ENCODE data around the gene XRCC5. TPM values are rescaled to one million over a fixed set of nuclear protein-coding genes. Genes with fewer than 3 reads are reported as not detected.

Gene XRCC5
- total and polyA plus RNA-seq, 2 donors (not counting 1 experiment from before 2014, with no cell fraction given) = 152 to 278 TPM

GRCh38 chr2:216161967-216162366, 52.8 kb downstream of the XRCC5 start:
- Histone ChIP-seq H3K36me3 (ENCODE audit: control insufficient read depth, insufficient read depth, low read length) (peaks cover 9% of the 10 kb centered on the region), H3K4me1 (ENCODE audit: control insufficient read depth, extremely low read depth, insufficient read depth, low read length) (no peaks in the 10 kb centered on the region), H3K27ac (ENCODE audit: insufficient read depth, low read length) (no peak overlapping the region), H3K27me3 (ENCODE audit: control insufficient read depth, insufficient read depth, low read length) (no peaks in the 10 kb centered on the region), H3K79me2 (ENCODE audit: control insufficient read depth, insufficient read depth, low read length) (peaks cover 1% of the 10 kb centered on the region), H2AFZ (ENCODE audit: low read length) (no peak overlapping the region), H3K4me3 (replicated peaks in 1 of 4; ENCODE audit: control extremely low read depth in 1 of 4, insufficient read depth in 1 of 4, low read depth in 3 of 4, low read length in 4 of 4) (no peak overlapping the region), H3K9ac (ENCODE audit: insufficient read depth, low read length) (no peak overlapping the region), H3K4me2 (ENCODE audit: extremely low read depth, insufficient read depth, low read length) (no peak overlapping the region), H4K20me1 (ENCODE audit: control insufficient read depth, extremely low read depth, insufficient read depth, low read length) (no peaks in the 10 kb centered on the region), H3K9me3 (ENCODE audit: control insufficient read depth, insufficient read depth, low read depth, low read length) (no peaks in the 10 kb centered on the region)
- DNase-seq (ENCODE audit: low read depth in 2 of 2) = no peak
- TF ChIP-seq EZH2 (IDR thresholded peaks at IDR 0.05; ENCODE audit: low read length, missing control alignments) = no peak

- no peak overlapping the region for H3K4me3 ChIP-seq (replicated peaks in 1 of 4; ENCODE audit: control extremely low read depth in 1 of 4, insufficient read depth in 1 of 4, low read depth in 3 of 4, low read length in 4 of 4)
- no peaks in the 10 kb centered on the region for H3K27me3 ChIP-seq (ENCODE audit: control insufficient read depth, insufficient read depth, low read length)
- H3K9me3 ChIP-seq (ENCODE audit: control insufficient read depth, insufficient read depth, low read depth, low read length) = no peaks in the 10 kb centered on the region
- H4K20me1 ChIP-seq (ENCODE audit: control insufficient read depth, extremely low read depth, insufficient read depth, low read length) = no peaks in the 10 kb centered on the region
- H3K79me2 ChIP-seq (ENCODE audit: control insufficient read depth, insufficient read depth, low read length) = no peaks in the 10 kb centered on the region
- DNase-seq (ENCODE audit: low read depth in 2 of 2) = peak in 1 of 2 donors; percentile 63
- H3K4me2 ChIP-seq (ENCODE audit: extremely low read depth, insufficient read depth, low read length) = no peak overlapping the region
- no peak overlapping the region for H3K27ac ChIP-seq (ENCODE audit: insufficient read depth, low read length)
- TF ChIP-seq EZH2 (IDR thresholded peaks at IDR 0.05; ENCODE audit: low read length, missing control alignments) = no peak
- no peak for TF ChIP-seq CTCF (conservative IDR thresholded peaks at IDR 0.05 in 1 of 2, IDR thresholded peaks at IDR 0.05 in 1 of 2; ENCODE audit: low read depth in 1 of 2, low read length in 2 of 2)
- peaks cover 9% of the 10 kb centered on the region for H3K36me3 ChIP-seq (ENCODE audit: control insufficient read depth, insufficient read depth, low read length)
- H3K4me1 ChIP-seq (ENCODE audit: control insufficient read depth, extremely low read depth, insufficient read depth, low read length) = no peaks in the 10 kb centered on the region
- no peak overlapping the region for H3K9ac ChIP-seq (ENCODE audit: insufficient read depth, low read length)
- H2AFZ ChIP-seq (ENCODE audit: low read length) = no peak overlapping the region
These were observed 54.4 kb downstream of the XRCC5 start for GRCh38 chr2:216163518-216163917.

GRCh38 chr2:216164087-216164486, 54.9 kb downstream of the XRCC5 start:
- Histone ChIP-seq H3K79me2 (ENCODE audit: control insufficient read depth, insufficient read depth, low read length) (peaks cover under 1% of the 10 kb centered on the region), H3K9ac (ENCODE audit: insufficient read depth, low read length) (no peak overlapping the region), H3K27ac (ENCODE audit: insufficient read depth, low read length) (no peak overlapping the region), H3K27me3 (ENCODE audit: control insufficient read depth, insufficient read depth, low read length) (no peaks in the 10 kb centered on the region), H2AFZ (ENCODE audit: low read length) (no peak overlapping the region), H3K4me1 (ENCODE audit: control insufficient read depth, extremely low read depth, insufficient read depth, low read length) (no peaks in the 10 kb centered on the region), H4K20me1 (ENCODE audit: control insufficient read depth, extremely low read depth, insufficient read depth, low read length) (no peaks in the 10 kb centered on the region), H3K36me3 (ENCODE audit: control insufficient read depth, insufficient read depth, low read length) (peaks cover 9% of the 10 kb centered on the region), H3K4me3 (replicated peaks in 1 of 4; ENCODE audit: control extremely low read depth in 1 of 4, insufficient read depth in 1 of 4, low read depth in 3 of 4, low read length in 4 of 4) (no peak overlapping the region), H3K9me3 (ENCODE audit: control insufficient read depth, insufficient read depth, low read depth, low read length) (no peaks in the 10 kb centered on the region), H3K4me2 (ENCODE audit: extremely low read depth, insufficient read depth, low read length) (no peak overlapping the region)
- no peak for DNase-seq (ENCODE audit: low read depth in 2 of 2)
- TF ChIP-seq EZH2 (IDR thresholded peaks at IDR 0.05; ENCODE audit: low read length, missing control alignments) = no peak
- TF ChIP-seq CTCF (conservative IDR thresholded peaks at IDR 0.05 in 1 of 2, IDR thresholded peaks at IDR 0.05 in 1 of 2; ENCODE audit: low read depth in 1 of 2, low read length in 2 of 2) = no peak
